SK-N-SH treated with all-trans-retinoic acid at 6 μM for 48 hours (cell line): ENCODE measurements around the gene MSLN.

Experiments used
- GLIS3 ChIP-seq: fragments of 250-450 bp; sonication (Bioruptor Pico); IDR thresholded peaks from 2 replicates; pipeline ENCODE4 v1.5.0; 2020; ENCODE audit warnings: mild to moderate bottlenecking, moderate library complexity
- PATZ1 ChIP-seq: fragments of 250-450 bp; sonication (Bioruptor Pico); IDR thresholded peaks from 2 replicates; pipeline ENCODE4 v1.8.0; 2020; ENCODE audit warnings: mild to moderate bottlenecking, moderate library complexity, borderline replicate concordance
- SNAI2 ChIP-seq: fragments of 250-450 bp; sonication (Bioruptor Pico); IDR thresholded peaks from 2 replicates; pipeline ENCODE4 v1.5.0; 2020; ENCODE audit warnings: mild to moderate bottlenecking, moderate library complexity
- TCF4 ChIP-seq: fragments of 250-450 bp; sonication (Bioruptor Pico); IDR thresholded peaks from 2 replicates; pipeline ENCODE4 v1.8.0; 2021; ENCODE audit warnings: mild to moderate bottlenecking, moderate library complexity, borderline replicate concordance
- TOX ChIP-seq: fragments of 250-450 bp; sonication (Bioruptor Pico); IDR thresholded peaks from 2 replicates; pipeline ENCODE4 v1.8.0; 2021; ENCODE audit warnings: mild to moderate bottlenecking, moderate library complexity, borderline replicate concordance
- ZFP3 ChIP-seq: fragments of 250-450 bp; sonication (Bioruptor Pico); IDR thresholded peaks from 2 replicates; pipeline ENCODE4 v1.5.0; 2020; ENCODE audit warnings: mild to moderate bottlenecking, moderate library complexity
- ZNF70 ChIP-seq: fragments of 450-650 bp; formaldehyde crosslinking; IDR thresholded peaks from 2 replicates; pipeline ENCODE4 v1.5.0; 2020; ENCODE audit warnings: mild to moderate bottlenecking, moderate library complexity
- TF ChIP-seq, protein P1 (sequence below): fragments of 250-450 bp; sonication (Bioruptor Pico); IDR thresholded peaks from 2 replicates; pipeline ENCODE4 v1.5.0; 2020; ENCODE audit warnings: mild to moderate bottlenecking, moderate library complexity

DNA sequence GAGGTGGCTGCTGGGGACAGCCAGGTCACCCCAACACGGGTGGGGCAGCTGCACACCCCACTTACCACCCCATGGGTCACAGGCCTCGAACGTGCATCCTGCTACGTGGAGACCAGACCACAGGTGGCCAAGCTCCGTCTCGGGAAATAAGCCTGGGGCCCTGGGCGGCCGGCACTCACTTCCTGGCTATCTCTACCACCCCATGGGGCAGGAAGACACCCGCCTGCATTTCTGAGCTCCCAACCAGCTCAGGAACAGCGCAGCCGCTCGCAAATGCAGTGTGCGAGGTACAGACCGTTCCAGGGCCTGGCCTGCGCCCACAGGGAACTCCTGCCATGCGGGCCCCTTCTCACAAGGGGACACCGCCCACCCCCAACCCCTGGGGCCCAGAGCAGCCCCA lies 44.9 kb downstream of the MSLN start:
- no peak for TF ChIP-seq ZNF70 (CRISPR knock-in tag)
- no peak for TF ChIP-seq ZFP3 (CRISPR knock-in tag)
- TF ChIP-seq, protein P1, sequence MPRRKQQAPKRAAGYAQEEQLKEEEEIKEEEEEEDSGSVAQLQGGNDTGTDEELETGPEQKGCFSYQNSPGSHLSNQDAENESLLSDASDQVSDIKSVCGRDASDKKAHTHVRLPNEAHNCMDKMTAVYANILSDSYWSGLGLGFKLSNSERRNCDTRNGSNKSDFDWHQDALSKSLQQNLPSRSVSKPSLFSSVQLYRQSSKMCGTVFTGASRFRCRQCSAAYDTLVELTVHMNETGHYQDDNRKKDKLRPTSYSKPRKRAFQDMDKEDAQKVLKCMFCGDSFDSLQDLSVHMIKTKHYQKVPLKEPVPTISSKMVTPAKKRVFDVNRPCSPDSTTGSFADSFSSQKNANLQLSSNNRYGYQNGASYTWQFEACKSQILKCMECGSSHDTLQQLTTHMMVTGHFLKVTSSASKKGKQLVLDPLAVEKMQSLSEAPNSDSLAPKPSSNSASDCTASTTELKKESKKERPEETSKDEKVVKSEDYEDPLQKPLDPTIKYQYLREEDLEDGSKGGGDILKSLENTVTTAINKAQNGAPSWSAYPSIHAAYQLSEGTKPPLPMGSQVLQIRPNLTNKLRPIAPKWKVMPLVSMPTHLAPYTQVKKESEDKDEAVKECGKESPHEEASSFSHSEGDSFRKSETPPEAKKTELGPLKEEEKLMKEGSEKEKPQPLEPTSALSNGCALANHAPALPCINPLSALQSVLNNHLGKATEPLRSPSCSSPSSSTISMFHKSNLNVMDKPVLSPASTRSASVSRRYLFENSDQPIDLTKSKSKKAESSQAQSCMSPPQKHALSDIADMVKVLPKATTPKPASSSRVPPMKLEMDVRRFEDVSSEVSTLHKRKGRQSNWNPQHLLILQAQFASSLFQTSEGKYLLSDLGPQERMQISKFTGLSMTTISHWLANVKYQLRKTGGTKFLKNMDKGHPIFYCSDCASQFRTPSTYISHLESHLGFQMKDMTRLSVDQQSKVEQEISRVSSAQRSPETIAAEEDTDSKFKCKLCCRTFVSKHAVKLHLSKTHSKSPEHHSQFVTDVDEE (CRISPR knock-in tag) = no peak
- TF ChIP-seq SNAI2 (CRISPR knock-in tag) = no peak
- TF ChIP-seq PATZ1 (CRISPR knock-in tag) = no peak
- no peak for TF ChIP-seq TCF4 (CRISPR knock-in tag)
- no peak for TF ChIP-seq GLIS3 (CRISPR knock-in tag)
- no peak for TF ChIP-seq TOX
